HL-60/S4 (cell line): ENCODE measurements around the gene NSD2.
"Not testable (repeated sequence)": the region's sequence is repeated elsewhere in the genome, so short reads cannot be mapped to it uniquely, and the experiment has no call there.

Experiments
- in situ Hi-C: fragments of 300-500 bp; cut with MboI; formaldehyde crosslinking; loops from 2 replicates; pipeline ENCODE4 v1.14.3; 2022; ENCODE audit warnings: low sequenced_read_pairs

Gene NSD2

GRCh38 chr4:1841201-1841886 lies 29.8 kb upstream of the NSD2 start:
- in situ Hi-C loops = no loop called here

- in situ Hi-C loops = no loop called here
Measured at GRCh38 chr4:1841887-1842210, 29.3 kb upstream of the NSD2 start.

- in situ Hi-C loops = no loop called here
Measured at GRCh38 chr4:1842339-1842895, 28.8 kb upstream of the NSD2 start.

DNA sequence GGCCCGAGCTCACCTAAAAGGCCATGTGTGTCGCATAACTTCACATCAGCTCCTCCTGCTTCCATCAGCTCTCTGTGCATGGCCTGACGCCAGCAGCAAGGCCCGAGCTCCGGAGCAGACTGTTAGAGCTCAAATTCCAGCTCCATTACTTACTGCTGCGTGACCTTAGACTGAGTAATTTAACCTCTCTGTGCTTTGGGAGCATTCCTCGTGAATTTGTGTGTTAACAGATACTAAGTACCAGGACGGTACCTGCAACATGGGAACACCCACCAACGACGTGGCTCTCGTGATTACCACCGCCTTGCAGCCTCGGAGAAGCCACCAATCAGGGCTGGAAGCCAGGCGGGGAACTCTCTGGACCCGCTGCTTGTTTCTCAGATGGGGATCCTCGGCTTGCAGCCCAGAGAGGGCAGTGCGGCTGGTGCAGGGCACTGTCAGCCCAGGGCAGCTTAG lies 28.2 kb upstream of the NSD2 start:
- in situ Hi-C loops = no loop called here

DNA sequence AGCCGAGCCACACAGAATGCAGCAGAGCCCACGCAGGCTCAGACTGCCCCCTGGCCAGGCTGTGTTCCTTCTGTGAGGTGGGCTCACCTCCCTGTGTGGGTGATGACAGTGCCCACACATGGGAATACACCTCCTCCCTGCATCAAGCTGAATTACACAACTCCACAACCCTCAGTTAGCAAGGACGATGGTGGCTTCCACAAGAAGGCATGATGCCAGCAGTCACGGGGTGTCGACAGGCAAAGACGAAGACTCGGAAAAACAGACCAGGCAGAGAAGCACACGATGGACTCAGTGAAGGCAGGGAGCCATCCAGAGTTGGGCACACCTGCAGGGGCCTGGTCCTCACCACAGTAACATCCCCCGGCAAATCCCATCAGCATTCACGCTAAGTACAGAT lies 27.3 kb upstream of the NSD2 start:
- in situ Hi-C loops = no loop called here

DNA sequence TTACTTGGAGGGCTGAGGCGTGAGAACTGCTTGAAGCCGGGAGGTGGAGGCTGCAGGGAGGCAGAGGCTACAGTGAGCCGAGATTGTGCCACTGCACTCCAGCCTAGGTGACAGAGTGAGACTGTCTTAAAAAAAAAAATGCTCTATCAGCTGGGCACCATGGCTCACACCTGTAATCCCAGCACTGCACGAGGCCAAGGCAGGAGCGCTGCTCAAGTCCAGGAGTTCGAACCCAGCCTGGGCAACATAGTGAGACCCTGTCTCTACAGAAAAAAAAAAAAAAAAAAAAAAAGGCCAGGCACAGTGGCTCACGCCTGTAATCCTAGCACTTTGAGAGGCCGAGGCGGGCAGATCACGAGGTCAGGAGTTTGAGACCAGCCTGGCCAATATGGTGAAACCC lies 26.6 kb upstream of the NSD2 start:
- in situ Hi-C loops = not testable (repeated sequence)

DNA sequence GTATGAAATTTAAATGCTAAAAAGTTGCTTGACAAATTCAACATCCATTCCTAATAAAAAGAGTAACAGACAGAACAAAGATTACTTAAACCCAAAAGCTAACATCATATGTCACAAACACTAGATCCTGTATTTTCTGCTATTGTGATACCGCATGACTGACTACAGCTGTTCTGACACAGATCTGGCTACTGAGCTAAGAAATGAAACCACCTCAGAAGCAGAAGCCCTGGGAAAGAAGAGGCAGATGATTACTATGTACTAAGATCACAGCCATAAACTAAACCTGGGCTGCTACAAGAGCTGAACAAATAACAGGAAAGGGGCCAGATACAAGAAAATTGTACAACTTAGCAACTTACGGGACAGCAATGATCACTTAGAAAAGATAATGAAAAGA lies 24.6 kb upstream of the NSD2 start:
- in situ Hi-C loops = no loop called here

DNA sequence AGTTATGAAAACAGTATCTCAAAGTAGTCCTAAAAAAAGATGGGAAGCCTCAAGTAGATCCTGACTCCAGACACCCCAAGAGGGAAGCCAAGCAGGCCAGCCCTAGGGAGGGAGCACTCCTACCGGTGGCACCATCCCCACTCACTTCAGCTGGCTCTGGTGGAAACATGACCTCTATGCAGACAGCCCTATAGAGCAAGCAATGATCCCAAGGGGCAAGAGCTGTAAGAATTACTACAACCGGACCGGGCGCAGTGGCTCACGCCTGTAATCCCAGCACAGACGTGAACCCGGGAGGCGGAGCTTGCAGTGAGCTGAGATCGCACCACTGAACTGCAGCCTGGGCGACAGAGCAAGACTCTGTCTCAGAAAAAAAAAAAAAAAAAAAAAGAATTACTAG lies 20.9 kb upstream of the NSD2 start:
- in situ Hi-C loops = no loop called here

GRCh38 chr4:1851160-1851559 lies 20.0 kb upstream of the NSD2 start:
- in situ Hi-C loops = no loop called here

- in situ Hi-C loops = no loop called here
Measured at GRCh38 chr4:1851575-1852410, 19.4 kb upstream of the NSD2 start.

- in situ Hi-C loops = no loop called here
Measured at GRCh38 chr4:1852904-1853623, 18.1 kb upstream of the NSD2 start.

DNA sequence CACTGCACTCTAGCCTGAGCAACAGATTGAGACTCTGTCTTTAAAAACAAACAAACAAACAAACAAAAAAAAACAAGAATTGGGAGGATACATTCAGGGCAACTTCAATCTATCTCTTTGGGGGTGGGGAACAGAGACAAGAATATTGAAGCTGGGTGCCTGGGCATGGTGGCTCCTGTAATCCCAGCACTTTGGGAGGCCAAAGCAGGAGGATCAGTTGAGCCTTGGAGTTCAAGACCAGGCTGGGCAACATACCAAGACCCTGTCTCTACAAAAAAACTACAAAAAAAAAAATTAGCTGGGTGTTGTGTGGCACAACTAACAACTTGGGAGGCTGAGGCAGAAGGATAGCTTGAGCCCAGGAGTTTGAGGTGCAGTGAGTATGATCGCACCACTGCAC lies 16.4 kb upstream of the NSD2 start:
- in situ Hi-C loops = no loop called here

DNA sequence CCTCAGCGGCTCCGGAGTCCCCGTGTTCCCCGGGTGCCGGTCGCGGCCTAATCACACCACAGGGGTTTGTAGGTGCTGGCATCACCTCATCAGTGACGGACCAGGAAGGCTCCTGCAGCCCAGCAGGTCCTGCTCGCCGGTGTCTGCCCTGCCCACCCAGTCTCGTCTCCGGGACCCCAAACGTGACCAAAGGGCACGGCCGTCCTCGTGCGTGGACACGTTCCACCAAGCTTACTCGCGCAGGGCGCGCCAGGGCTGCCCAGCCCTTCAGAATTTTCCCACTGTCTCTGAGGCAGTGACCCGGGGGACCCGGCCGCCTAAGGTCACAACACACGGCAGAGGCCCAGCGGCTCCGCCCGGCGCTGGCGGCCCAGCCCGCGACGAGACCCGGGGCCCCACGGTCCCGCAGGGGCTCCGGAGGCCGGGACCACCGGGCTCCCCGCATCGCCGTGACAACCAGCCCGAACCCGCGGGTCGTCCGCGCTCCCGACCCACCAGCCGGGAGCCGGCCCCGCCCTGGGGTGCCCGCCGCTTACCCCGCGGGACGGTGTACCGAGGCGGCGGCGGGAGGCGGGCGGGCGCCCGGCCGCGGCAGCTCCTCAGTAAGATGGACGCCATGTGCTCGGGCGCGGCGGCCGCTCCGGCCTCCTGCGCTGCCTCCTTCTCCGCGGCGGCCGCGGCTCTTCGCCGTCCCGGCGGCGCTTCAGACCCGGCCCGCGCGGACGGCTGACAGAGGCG lies 15.7 kb upstream of the NSD2 start:
- in situ Hi-C loops = no loop called here

GRCh38 chr4:1856071-1856942 lies 14.9 kb upstream of the NSD2 start, which contains the start of gene LETM1:
Gene LETM1, minus strand, starts transcription at chr4:1856156. Its CDS starts 206 bp downstream, at chr4:1855950.
- in situ Hi-C loops = no loop called here

DNA sequence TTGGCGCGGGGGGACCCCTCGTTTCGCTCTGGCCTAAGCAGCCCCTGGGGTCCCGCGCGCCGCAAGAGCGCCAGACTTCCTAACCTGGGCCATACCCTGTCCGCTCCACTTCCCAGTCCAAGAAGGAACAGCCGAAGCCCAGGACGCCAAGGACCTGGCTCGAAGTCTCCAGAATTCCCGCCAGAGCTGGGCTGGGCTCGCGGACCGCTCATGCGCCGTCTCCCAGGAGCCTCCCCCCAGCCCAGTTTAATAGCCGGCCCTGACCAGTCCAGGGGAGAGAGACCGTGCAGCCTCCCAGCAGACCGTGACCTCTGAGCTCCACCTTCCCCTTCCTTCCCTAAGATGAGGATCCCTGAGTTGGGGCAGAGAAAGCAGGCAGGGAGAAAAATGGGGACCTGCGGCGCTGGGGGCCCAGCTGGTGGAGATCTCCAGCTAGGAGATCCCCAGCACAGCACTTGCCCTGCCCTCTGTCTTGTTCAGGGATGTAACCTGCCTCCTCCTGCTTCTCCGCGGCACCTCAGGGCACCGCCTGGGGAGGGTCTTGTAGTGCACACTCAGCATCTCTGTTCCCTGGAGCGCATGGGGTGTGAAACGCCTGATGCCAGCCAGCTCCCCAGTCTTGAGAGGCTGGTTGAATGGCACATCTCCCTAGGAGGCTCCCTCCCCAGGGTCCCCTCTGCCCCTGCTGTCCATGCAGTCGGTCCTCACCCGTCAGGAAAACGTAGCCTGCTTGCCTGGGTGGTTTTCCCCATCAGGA lies 14.1 kb upstream of the NSD2 start:
- in situ Hi-C loops = no loop called here

GRCh38 chr4:1857931-1858330 lies 13.3 kb upstream of the NSD2 start:
- in situ Hi-C loops = no loop called here

GRCh38 chr4:1859389-1859753 lies 11.8 kb upstream of the NSD2 start:
- in situ Hi-C loops = no loop called here

DNA sequence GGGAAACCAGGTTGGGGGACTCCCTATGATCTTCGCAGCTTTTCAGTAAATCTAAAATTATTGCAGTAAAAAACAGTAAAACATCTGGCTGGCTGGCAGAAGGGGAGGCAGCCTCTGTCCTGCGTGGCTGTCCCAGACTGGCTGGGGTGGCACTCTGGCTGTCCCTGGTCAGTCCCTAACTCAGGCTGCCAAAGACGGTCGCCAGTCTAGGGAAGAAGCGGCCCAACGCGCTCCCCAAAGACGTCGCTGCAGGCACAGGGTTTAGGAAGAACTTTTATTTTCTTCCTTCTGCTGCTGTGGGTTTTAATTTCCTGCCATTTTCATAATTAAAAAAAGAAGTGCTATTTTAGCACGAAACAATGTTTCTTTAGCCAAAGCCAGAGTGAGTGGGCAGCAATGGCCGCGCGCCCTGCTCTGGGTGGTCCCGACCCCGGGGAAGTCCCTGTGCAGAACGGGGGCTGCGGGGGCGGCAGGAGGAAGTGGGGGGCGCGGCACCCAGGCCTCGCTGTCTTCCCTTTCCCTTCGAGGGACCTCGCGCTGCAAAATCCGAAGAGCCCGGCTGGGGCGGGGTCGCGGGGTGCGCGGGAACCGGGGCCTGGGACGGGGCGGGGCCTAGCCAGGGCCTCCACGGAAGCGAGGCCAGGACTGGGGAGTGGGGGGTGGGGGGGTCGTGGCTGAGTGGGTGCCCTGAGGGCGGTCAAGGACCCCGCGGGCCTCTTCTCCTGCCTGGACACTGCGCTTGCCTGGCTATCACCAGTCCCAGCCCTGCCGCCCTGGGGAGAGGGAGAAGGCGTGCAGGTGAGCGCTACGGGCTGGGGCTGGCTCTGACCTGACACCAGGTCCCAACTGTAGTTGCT lies 8.9 kb upstream of the NSD2 start:
- in situ Hi-C loops = no loop called here
